ENCODE data around the gene ITGB3.

DNA sequence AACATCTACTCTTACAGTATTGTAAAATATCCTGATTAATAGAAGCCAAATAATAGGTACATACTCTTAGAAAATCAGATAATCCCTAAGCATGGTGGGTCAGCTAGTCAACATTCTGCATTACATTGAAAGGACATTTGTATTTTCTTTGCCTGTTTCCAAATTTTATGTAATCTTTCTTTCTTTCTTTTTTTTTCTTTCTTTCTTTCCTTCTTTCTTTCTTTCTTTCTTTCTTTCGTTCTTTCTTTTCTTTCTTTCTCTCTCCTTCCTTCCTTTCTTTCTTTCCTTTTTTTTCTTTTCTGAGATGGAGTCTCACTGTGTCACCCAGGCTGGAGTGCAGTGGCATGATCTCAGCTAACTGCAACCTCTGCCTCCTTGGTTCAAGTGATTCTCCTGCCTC lies 18.9 kb downstream of the ITGB3 start:
- TF ChIP-seq E2F3 (CRISPR knock-in tag; IDR thresholded peaks at IDR 0.05) (no peak), ZKSCAN1 (IDR thresholded peaks at IDR 0.05; ENCODE audit: low read depth, low read length) (no peak), POLR2AphosphoS5 (IDR thresholded peaks at IDR 0.05; ENCODE audit: control insufficient read depth, insufficient read depth, low read depth, low read length) (no peak), HCFC1 (IDR thresholded peaks at IDR 0.05; ENCODE audit: low read depth, low read length) (no peak), POLR2G (IDR thresholded peaks at IDR 0.05; ENCODE audit: low read depth, low read length) (no peak), ZNF766 (CRISPR knock-in tag; conservative IDR thresholded peaks at IDR 0.05) (no peak)
- TF ChIP-seq, protein P1, sequence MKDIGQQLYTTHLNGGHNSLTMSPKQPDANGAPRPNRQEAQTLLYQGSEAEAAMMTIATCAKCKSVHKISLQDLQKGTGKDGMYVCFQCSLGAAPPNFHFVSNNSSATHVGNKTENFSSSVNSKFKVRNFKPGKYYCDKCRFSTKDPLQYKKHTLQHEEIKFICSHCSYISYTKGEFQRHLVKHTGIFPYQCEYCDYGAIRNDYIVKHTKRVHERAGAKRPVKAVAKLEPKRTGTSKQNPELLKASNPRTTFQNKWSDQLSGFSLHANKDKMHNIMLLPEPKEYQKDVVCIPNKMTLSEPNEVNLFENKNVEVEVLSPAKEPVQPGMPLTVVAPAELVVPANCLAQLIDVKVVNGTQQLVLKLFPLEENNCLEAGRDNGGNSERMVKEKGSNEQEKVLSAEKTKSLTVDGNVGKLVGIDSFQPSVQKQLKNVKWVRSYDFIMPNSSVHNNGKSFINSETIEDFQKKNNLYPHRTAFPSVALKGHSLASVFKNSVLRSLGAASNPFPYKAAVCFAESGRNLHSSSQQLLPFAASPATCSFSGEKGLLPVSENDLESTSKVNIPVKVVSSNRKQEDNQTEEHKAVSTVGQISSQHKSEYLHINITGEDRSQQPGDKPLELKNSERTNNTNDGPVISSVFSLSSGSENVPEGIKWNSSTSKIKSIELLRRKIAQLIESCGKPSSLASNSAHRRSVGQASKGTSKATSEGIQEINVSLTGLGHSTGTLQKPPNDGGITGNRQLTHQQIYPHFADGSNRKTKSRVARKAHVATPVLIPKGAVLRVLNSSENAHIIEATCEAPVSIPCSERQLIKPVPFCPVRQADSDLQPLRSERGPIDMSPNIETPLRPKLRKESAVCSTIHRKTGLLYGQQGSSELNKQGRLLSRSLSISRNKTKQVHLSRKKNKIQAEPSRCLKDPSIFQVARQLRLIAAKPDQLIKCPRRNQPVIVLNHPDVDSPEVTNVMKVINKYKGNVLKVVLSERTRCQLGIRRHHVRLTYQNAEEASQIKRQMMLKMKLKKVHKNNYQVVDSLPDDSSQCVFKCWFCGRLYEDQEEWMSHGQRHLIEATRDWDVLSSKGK (CRISPR knock-in tag; IDR thresholded peaks at IDR 0.05), result no peak
